Measurements from ENCODE around the gene KLHL33.
A peak's percentile ranks its signal among the peaks of the same experiment; 100 is the strongest.

The KLHL33 gene

DNA sequence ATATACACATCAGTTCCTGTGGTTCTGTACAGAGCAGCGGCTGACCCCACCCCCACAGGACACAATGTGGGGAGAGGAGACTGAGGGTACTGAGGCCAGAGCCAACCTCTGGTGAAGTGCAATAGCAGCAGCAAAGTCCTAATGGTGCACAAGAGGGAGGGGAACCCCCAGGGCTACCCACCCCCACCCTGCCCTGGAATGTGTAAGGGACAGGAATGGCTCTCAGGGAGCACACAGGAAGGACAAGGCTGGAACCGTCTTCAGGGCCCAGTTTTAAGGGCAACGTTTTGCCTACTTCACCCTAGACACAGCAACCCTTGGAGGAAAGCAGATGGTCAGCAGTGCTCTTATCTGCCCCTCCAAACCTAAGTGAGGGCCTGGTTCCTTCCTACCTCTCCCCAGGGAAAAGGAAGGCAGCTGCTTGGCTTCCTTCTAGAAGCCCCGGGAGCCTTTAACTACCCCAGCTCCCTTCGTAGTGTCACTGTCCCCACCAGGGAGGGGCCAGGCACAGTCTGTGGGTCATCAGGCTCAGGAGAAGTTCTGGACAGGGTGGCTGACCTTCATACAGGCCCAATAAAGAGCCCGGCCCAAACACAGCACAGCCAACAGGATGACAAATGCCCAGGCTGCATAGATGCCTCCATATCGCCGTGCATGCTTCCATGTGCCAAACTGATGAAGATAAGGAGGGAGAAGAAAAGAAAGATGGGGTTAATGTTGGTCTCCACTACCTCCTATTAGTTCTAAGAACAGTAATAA is 22.2 kb upstream of the KLHL33 start:
- Histone ChIP-seq H3K36me3 (ENCODE audit: insufficient read depth, low read length) (peaks cover 53% of the 10 kb centered on the region), H2AFZ (ENCODE audit: low read depth, low read length) (no peak overlapping the region), H3K4me3 (ENCODE audit: low read depth in 1 of 2, low read length in 2 of 2) (no peak overlapping the region), H3K79me2 (ENCODE audit: insufficient read depth, low read length) (peaks cover 78% of the 10 kb centered on the region), H3K4me1 (ENCODE audit: insufficient read depth, low read length) (peaks cover 68% of the 10 kb centered on the region), H3K27ac (ENCODE audit: low read length) (no peak overlapping the region), H3K27me3 (ENCODE audit: insufficient read depth, low read length, poor library complexity) (no peaks in the 10 kb centered on the region), H3K9me3 (ENCODE audit: insufficient read depth, low read length, severe bottlenecking) (no peaks in the 10 kb centered on the region), H3K9ac (ENCODE audit: low read depth, low read length) (no peak overlapping the region), H4K20me1 (ENCODE audit: insufficient read depth, low read length) (peaks cover 27% of the 10 kb centered on the region), H3K4me2 (ENCODE audit: insufficient read depth, low read length) (no peak overlapping the region)
- no peak for TF ChIP-seq EZH2 (IDR thresholded peaks at IDR 0.05; ENCODE audit: borderline replicate concordance, low read depth, low read length, severe bottlenecking)
- no peak for ATAC-seq (ENCODE audit: insufficient read depth, low read depth)
- no peak for DNase-seq

GRCh38 chr14:20456971-20457370 is 21.0 kb upstream of the KLHL33 start:
- peak overlapping the region; percentile 88 for H3K4me2 ChIP-seq (ENCODE audit: insufficient read depth, low read length)
- H3K9ac ChIP-seq (ENCODE audit: low read depth, low read length): peak overlapping the region; percentile 84; the same call in 1 of the 2 replicates
- peaks cover 64% of the 10 kb centered on the region for H3K4me1 ChIP-seq (ENCODE audit: insufficient read depth, low read length)
- TF ChIP-seq CTCF (IDR thresholded peaks at IDR 0.05; ENCODE audit: borderline replicate concordance, extremely low read depth, low read length, poor library complexity, severe bottlenecking) (no peak), EZH2 (IDR thresholded peaks at IDR 0.05; ENCODE audit: borderline replicate concordance, low read depth, low read length, severe bottlenecking) (no peak)
- peaks cover 64% of the 10 kb centered on the region for H3K36me3 ChIP-seq (ENCODE audit: insufficient read depth, low read length)
- no peaks in the 10 kb centered on the region for H3K27me3 ChIP-seq (ENCODE audit: insufficient read depth, low read length, poor library complexity)
- peaks cover 27% of the 10 kb centered on the region for H4K20me1 ChIP-seq (ENCODE audit: insufficient read depth, low read length)
- ATAC-seq (ENCODE audit: insufficient read depth, low read depth) (no peak), DNase-seq (no peak)
- no peak overlapping the region; the same call in 1 of the 2 replicates for H3K27ac ChIP-seq (ENCODE audit: low read length)
- H2AFZ ChIP-seq (ENCODE audit: low read depth, low read length): no peak overlapping the region
- no peaks in the 10 kb centered on the region for H3K9me3 ChIP-seq (ENCODE audit: insufficient read depth, low read length, severe bottlenecking)
- peak overlapping the region in 1 of 2 experiments; percentile 86; a peak in 2 of 4 replicates for H3K4me3 ChIP-seq (ENCODE audit: low read depth in 1 of 2, low read length in 2 of 2)
- peaks cover 88% of the 10 kb centered on the region for H3K79me2 ChIP-seq (ENCODE audit: insufficient read depth, low read length)

- Histone ChIP-seq H3K9me3 (ENCODE audit: insufficient read depth, low read length, severe bottlenecking) (no peaks in the 10 kb centered on the region), H3K4me2 (ENCODE audit: insufficient read depth, low read length) (peak overlapping the region; percentile 88), H3K79me2 (ENCODE audit: insufficient read depth, low read length) (peaks cover 82% of the 10 kb centered on the region), H3K4me3 (ENCODE audit: low read depth in 1 of 2, low read length in 2 of 2) (peak overlapping the region; percentile 67 to 86), H3K27me3 (ENCODE audit: insufficient read depth, low read length, poor library complexity) (no peaks in the 10 kb centered on the region), H4K20me1 (ENCODE audit: insufficient read depth, low read length) (peaks cover 23% of the 10 kb centered on the region), H3K4me1 (ENCODE audit: insufficient read depth, low read length) (peaks cover 61% of the 10 kb centered on the region), H3K36me3 (ENCODE audit: insufficient read depth, low read length) (peaks cover 72% of the 10 kb centered on the region), H3K9ac (ENCODE audit: low read depth, low read length) (peak overlapping the region; percentile 84), H3K27ac (ENCODE audit: low read length) (peak overlapping the region; percentile 99), H2AFZ (ENCODE audit: low read depth, low read length) (peak overlapping the region; percentile 95)
- ATAC-seq (ENCODE audit: insufficient read depth, low read depth) (peak; percentile 67), DNase-seq (no peak)
- TF ChIP-seq CTCF (IDR thresholded peaks at IDR 0.05; ENCODE audit: borderline replicate concordance, extremely low read depth, low read length, poor library complexity, severe bottlenecking): no peak
- TF ChIP-seq EZH2 (IDR thresholded peaks at IDR 0.05; ENCODE audit: borderline replicate concordance, low read depth, low read length, severe bottlenecking): no peak
Observed at GRCh38 chr14:20455355-20456300, 19.7 kb upstream of the KLHL33 start.

All from DND-41 (cell line).